Stimulated activated CD4-positive, alpha-beta T cell treated with anti-CD3 and anti-CD28 coated beads, Interleukin-4, amount 100 ng/mL, for 24 hours (primary cell): Measurements from ENCODE around the gene SEM1.
"Not testable (repeated sequence)": the region's sequence is repeated elsewhere in the genome, so short reads cannot be mapped to it uniquely, and the experiment has no call there.

Experiments
- DNase-seq: peaks from one replicate; pipeline ENCODE4 v3.0.0-alpha.2; 2020

The SEM1 gene

GRCh38 chr7:96709381-96710228, at the start of gene SEM1:
SEM1 (minus strand) TSS chr7:96709846; CDS start chr7:96709763, 83 bp downstream.
- peak; percentile 76 for DNase-seq

- not testable (repeated sequence) for DNase-seq
Measured at GRCh38 chr7:96757880-96758279, 48.2 kb upstream of the SEM1 start.

- no peak for DNase-seq
Measured at GRCh38 chr7:96747418-96747940, 37.8 kb upstream of the SEM1 start.

GRCh38 chr7:96740130-96740529, 30.5 kb upstream of the SEM1 start:
- no peak for DNase-seq

- DNase-seq = no peak
Measured at GRCh38 chr7:96739609-96740008, 30.0 kb upstream of the SEM1 start.

GRCh38 chr7:96739167-96739566, 29.5 kb upstream of the SEM1 start:
- DNase-seq = no peak

GRCh38 chr7:96738705-96739104, 29.1 kb upstream of the SEM1 start:
- no peak for DNase-seq

- DNase-seq = no peak
Measured at GRCh38 chr7:96737545-96738050, 28.0 kb upstream of the SEM1 start.

GRCh38 chr7:96734343-96734742, 24.7 kb upstream of the SEM1 start:
- DNase-seq = no peak

GRCh38 chr7:96729820-96730219, 20.2 kb upstream of the SEM1 start:
- no peak for DNase-seq

GRCh38 chr7:96728139-96728538, 18.5 kb upstream of the SEM1 start:
- DNase-seq = no peak

- no peak for DNase-seq
Measured at GRCh38 chr7:96727534-96728088, 18.0 kb upstream of the SEM1 start.

GRCh38 chr7:96723622-96724021, 14.0 kb upstream of the SEM1 start:
- no peak for DNase-seq

GRCh38 chr7:96722928-96723327, 13.3 kb upstream of the SEM1 start:
- not testable (repeated sequence) for DNase-seq

- no peak for DNase-seq
Measured at GRCh38 chr7:96720843-96721242, 11.2 kb upstream of the SEM1 start.

- no peak for DNase-seq
Measured at GRCh38 chr7:96719164-96719563, 9.5 kb upstream of the SEM1 start.

- no peak for DNase-seq
Measured at GRCh38 chr7:96718107-96719003, 8.7 kb upstream of the SEM1 start.

- no peak for DNase-seq
Measured at GRCh38 chr7:96713037-96713436, 3.4 kb upstream of the SEM1 start.

- no peak for DNase-seq
Measured at GRCh38 chr7:96710544-96710943, 898 bp upstream of the SEM1 start.

GRCh38 chr7:96708872-96709271, 774 bp downstream of the SEM1 start:
- no peak for DNase-seq

GRCh38 chr7:96707901-96708774, 1.5 kb downstream of the SEM1 start:
- DNase-seq = no peak

GRCh38 chr7:96701258-96701657, 8.4 kb downstream of the SEM1 start:
- DNase-seq = no peak
